ENCODE measurements around the gene SLC36A1.
A peak's percentile ranks its signal among the peaks of the same experiment; 100 is the strongest.
"Not testable (repeated sequence)": the region's sequence is repeated elsewhere in the genome, so short reads cannot be mapped to it uniquely, and the experiment has no call there.

Gene SLC36A1

GRCh38 chr5:151447174-151448037 is at the start of gene SLC36A1:
TSS of gene SLC36A1 (plus strand) at chr5:151447603. CDS start at chr5:151458793, 11,190 bp downstream.
- peak; percentile 70 for DNase-seq (ENCODE audit: low spot score)

DNA sequence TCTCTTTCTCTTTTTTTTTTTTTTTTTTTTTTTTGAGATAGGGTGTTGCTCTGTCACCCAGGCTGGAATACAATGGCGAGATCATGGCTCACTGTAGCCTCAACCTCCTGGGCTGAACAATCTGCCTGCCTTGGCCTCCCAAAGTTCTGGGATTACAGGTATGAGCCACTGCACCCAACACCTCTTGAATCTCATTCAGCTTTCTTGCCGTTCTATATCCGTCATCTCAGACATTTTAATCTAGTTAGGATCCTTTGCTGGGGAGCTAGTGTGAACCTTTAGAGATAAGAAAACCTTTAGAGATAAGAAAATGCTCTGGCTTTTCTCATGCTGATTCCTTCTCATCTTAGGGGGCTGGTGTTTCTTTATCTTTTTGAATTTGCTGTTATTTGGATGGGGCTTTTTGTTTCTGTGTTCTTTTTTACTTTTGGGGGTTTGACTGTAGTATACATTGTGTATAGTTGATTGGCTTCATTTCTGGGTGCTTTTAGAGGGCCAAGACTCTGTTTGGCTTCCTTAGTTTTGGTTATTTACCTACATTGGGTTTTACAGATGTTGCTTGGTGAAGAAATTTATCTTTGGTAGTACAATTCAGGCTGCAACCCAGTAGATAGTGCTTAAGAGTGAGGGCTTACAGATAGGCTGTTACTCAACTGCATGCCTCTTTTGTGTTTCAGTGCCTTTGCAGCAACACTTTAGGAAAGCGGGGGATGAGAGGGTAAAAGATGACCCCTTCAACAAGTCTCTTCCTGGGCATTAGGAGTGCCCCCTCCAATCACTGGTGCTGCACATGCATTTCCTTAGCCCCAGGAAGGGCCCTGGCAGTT is 41.9 kb upstream of the SLC36A1 start:
- no peak for DNase-seq (ENCODE audit: low spot score)

GRCh38 chr5:151406322-151406947 is 41.0 kb upstream of the SLC36A1 start:
- peak; percentile 16 for DNase-seq (ENCODE audit: low spot score)

DNA sequence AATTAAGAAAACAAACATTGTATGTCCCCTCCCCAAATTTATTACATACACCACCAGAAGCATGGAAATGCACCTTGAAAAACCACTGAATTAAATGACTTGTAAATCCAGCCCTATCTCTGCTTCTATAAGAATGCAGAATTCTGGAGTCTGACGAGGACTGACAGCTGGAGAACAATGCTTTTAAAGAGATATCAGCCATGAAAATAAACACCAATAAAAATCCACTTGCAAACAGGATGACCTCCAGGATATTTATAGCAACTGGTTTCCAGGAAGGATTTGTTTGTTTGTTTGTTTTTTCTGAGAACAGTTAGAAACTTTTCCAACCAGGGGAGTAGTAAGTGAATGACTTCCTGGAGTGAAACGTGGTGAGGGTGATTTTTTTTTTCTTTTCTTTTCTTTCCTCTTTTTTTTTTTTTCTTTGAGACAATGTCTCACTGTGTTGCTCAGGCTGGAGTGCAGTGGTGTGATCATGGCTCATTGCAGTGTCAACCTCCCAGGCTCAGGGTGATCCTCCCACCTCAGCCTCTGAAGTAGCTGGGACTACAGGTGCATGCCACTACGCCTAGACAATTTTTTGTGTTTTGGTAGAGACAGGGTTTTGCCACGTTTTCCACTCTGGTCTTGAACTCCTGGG is 38.7 kb upstream of the SLC36A1 start:
- no peak for DNase-seq (ENCODE audit: low spot score)

DNA sequence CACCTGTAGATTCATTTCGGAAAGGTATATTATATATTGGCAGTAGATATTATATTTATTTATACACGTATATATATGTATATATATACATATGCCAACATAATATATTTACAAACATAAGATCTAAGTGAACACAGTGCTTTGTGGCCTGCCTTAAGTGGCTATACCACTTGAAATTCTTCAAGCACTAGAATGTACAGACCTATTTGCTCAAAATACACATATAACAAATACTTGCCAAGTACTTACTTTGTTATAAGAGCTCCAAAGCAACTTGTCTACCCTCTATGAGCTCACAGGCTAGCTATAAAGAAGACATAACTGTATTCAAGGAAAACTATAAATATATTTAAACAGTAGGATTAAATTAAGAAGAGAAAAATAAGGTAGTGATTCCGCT is 33.6 kb upstream of the SLC36A1 start:
- DNase-seq (ENCODE audit: low spot score) = no peak

GRCh38 chr5:151414536-151414935 is 32.9 kb upstream of the SLC36A1 start:
- no peak for DNase-seq (ENCODE audit: low spot score)

DNA sequence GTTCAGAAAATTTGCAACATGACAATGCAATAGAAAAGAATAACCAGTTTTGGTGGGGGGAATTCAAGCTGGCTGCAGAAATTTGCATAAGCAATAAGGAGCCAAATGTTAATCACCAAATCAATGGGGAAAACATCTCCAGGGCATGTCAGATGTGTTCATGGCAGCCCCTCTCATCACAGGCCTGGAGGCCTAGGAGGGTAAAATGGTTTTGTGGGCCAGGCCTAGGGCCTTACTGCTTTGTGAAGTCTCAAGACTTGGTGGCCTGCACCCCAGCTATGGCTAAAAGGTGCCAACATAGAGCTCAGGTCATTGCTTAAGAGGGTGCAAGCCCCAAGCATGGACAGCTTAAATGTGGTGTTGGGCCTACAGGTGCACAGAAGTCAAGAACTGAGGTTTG is 29.7 kb upstream of the SLC36A1 start:
- DNase-seq (ENCODE audit: low spot score) = no peak

DNA sequence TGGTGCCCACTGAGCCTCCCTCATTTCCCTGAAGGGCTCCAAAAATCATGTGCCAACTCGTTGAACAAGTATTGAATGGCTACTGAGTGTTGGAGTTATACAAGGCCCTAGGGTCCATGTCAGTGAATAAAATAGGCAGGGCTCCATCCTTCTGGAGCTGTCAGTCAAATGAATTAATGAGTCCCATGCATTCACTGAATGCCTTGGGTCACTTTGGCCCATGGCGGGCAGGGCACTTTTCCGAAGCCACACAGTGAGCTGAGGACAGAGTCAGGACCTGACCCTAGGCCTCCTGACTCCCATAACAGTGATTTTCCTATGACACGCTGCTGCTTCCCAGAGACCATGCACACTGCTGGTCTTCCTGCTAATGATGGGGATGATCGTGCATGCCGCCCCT is 27.3 kb upstream of the SLC36A1 start:
- no peak for DNase-seq (ENCODE audit: low spot score)

DNA sequence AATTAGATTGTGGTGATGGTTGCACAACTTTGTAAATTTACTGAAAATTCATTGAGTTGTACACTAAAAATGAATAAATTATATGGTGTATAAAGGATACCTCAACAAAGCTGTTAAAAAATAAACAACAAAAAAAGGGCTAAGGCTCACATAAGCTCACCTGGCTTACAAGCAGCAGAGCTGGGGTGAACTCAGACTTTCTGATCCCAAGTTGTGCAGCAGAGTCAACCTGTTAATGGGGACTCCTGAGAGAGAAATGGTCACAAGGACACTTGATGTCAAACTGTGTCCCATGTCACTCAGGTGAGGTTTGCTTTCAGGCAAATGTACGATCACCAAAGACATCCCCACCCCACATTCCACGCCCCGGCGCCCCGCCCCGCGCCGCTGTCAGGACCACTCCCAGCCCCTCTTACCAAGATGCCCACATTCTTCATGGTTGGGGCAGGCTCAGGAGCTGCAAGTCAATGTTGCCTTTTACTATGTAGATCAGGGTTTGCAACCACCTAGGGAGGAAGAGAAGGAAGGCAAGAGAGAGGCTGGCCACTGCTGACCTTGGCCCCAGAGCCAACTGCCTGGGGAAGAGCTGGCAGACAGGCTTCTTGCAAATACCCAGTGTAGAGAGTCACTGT is 22.4 kb upstream of the SLC36A1 start:
- DNase-seq (ENCODE audit: low spot score) = no peak

DNA sequence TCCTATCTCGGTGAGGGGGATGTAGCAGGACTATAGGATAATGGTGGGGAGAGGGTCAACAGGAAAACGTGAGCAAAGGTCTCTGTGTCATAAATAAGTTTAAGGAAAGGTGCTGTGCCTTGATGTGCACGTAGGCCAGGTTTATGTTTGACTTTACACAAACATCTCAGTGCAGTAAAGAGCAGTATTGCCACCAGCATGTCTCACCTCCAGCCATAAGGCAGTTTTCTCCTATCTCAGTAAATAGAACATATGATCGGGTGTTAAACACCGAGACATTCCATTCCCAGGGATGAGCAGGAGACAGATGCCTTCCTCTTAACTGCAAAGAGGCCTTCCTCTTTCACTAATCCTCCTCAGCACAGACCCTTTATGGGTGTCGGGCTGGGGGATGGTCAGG is 21.1 kb upstream of the SLC36A1 start:
- DNase-seq (ENCODE audit: low spot score) = not testable (repeated sequence)

GRCh38 chr5:151427258-151427657 is 20.1 kb upstream of the SLC36A1 start:
- no peak for DNase-seq (ENCODE audit: low spot score)

DNA sequence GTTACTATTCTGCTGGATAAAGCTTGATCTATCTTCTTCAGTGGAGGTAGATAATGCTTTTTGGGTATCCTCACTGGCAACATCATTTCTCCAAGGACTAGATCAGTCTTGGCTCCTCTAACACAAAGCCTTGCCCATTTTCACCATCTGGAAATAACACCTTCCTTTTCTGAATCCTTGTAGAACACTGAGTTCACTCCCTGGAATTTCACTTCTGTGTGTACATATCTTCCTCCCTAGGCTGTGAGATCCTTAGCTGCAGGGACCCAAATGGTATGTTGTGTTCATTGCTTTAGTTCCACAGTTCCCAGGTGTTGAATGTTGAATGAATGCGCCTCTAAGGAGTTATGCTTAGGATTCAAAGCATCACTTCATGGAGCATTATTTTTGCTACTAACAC is 16.7 kb upstream of the SLC36A1 start:
- no peak for DNase-seq (ENCODE audit: low spot score)

DNA sequence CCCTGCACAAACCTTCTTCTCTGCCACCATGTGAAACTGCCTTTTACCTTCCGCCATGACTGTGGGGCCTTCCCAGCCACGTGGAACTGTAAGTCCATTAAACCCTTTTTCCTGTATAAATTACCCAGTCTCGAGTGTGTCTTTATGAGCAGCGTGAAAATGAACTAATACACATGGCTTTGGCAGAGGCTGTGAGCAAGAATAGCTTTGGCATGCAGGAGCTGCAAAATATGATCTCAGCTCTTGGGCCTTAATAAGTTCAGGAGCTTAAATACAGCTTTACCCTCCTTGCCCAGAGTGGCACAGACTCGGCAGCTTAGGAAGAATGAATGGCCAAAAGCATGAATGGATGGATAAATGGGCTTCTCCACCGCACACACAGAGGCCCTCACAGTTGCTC is 15.7 kb upstream of the SLC36A1 start:
- no peak for DNase-seq (ENCODE audit: low spot score)

DNA sequence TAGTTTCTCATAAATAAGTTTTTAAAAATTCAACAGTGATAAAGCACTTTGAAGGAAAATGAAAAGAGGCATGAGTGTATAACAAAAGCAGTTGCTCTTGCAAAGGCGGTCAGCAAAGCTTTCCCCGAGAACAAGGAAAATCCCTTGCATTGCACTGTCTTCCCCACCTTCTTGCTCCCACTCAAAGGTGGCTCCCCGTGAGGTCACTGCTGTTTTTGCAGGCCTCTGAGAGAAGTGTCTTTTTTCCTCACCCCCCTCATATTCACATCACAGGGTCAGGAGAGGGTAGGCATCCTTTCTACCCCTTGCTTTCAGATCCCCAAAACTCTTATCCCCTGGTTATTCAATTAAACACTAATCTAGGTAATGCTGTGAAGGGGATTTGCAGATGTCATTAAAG is 15.2 kb upstream of the SLC36A1 start:
- DNase-seq (ENCODE audit: low spot score) = no peak

- DNase-seq (ENCODE audit: low spot score) = no peak
Observed at GRCh38 chr5:151434570-151435237, 12.7 kb upstream of the SLC36A1 start.

GRCh38 chr5:151448038-151448985 is 909 bp downstream of the SLC36A1 start:
- DNase-seq (ENCODE audit: low spot score) = no peak

DNA sequence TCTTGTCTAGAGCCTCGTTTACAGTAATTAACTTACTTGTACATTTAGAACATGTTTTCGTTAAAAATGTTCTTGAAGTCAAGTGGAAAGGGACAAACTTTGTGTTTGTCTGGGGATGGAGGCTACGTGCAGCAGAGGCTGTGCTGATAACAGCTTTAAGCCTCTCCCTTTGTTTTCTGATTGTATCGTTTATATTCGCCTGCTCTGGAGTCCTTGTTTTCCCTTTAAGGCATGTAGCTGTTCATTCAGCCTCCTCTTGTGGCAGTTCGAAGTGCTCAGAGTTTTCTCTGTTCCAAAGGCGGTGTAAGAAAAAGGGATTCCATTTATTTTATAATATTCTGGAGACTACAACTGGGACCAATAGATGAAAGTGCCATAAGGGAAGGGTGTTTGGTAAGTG is 1.9 kb downstream of the SLC36A1 start:
- no peak for DNase-seq (ENCODE audit: low spot score)

GRCh38 chr5:151449839-151450238 is 2.4 kb downstream of the SLC36A1 start:
- no peak for DNase-seq (ENCODE audit: low spot score)

DNA sequence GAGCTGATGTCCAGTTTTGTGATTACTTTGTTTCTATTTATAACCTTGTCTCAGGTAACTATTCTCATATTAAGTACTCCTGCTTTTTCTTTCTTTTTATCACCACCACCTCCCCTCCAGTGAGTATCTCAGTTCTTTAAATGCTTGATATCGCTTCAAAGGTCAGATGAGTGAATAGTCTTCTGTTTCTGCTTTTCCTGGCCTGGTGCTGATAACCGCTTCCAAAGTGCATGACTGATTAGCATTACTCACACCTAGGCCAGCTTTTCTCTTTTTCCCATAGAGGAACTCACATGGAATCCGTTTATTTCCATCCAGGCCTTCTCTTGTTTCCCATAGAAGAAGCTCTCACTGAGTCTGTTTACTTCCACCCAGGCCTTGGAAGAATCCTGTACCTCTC is 3.2 kb downstream of the SLC36A1 start:
- DNase-seq (ENCODE audit: low spot score) = no peak
